Calu3 (cell line): ENCODE measurements around the gene CHP2. TPM values are rescaled to one million over a fixed set of nuclear protein-coding genes. Genes with fewer than 3 reads are reported as not detected.

Experiments
- BruUV-seq: library from RNA; stranded (reverse); fragments of 400-500 nt; replicated peaks from 2 replicates; lab custom pipeline; 2021; lab: Mats Ljungman, UMichigan
- CTCF ChIA-PET: fragments of 300-600 bp; sonication (Branson Sonifier 250); formaldehyde crosslinking; loops from one replicate; lab custom pipeline; 2022; ENCODE audit warnings: antibody characterized with exemption; lab: Charles Lee
- DNase-seq: peaks from one replicate; pipeline ENCODE4 v3.0.0; 2022
- H3K27ac Mint-ChIP-seq: one replicate; pipeline ENCODE4 v1.8.0; 2022; ENCODE audit warnings: mixed read lengths; ENCODE audit not compliant: unreplicated experiment
- H3K27me3 Mint-ChIP-seq: one replicate; pipeline ENCODE4 v1.8.0; 2022; ENCODE audit warnings: mixed read lengths; ENCODE audit not compliant: unreplicated experiment
- H3K36me3 Mint-ChIP-seq: one replicate; pipeline ENCODE4 v1.8.0; 2022; ENCODE audit warnings: mild to moderate bottlenecking, moderate library complexity, mixed read lengths; ENCODE audit not compliant: insufficient read depth, unreplicated experiment
- H3K4me1 Mint-ChIP-seq: one replicate; pipeline ENCODE4 v1.8.0; 2022; ENCODE audit warnings: mild to moderate bottlenecking, low read depth, mixed read lengths; ENCODE audit not compliant: unreplicated experiment
- H3K4me3 Mint-ChIP-seq: one replicate; pipeline ENCODE4 v1.8.0; 2022; ENCODE audit warnings: mild to moderate bottlenecking, low read depth, moderate library complexity, mixed read lengths; ENCODE audit not compliant: unreplicated experiment
- H3K9me3 Mint-ChIP-seq: one replicate; pipeline ENCODE4 v1.8.0; 2022; ENCODE audit warnings: low read depth, mixed read lengths; ENCODE audit not compliant: unreplicated experiment
- CTCF ChIP-seq: fragments of 200-600 bp; IDR thresholded peaks from one replicate; pipeline ENCODE4 v1.8.0; 2022; ENCODE audit warnings: antibody characterized with exemption; ENCODE audit not compliant: unreplicated experiment
- intact Hi-C: fragments of 100-400 bp; cut with micrococcal nuclease; formaldehyde crosslinking; loops from one replicate; pipeline ENCODE4 v1.10.0; 2022; ENCODE audit not compliant: unreplicated experiment
- total RNA-seq: library from RNA; stranded (reverse); gene quantifications from 2 replicates; pipeline ENCODE4 v1.2.3, GENCODE V29; 2022

CHP2 gene
- total RNA-seq, 1 experiment from 2014 or later, result not detected

GRCh38 chr16:23757937-23758619, 3.3 kb downstream of the CHP2 start:
- DNase-seq, result no peak
- Mint-ChIP-seq H3K27ac (no peak overlapping the region), H3K4me3 (no peak overlapping the region), H3K27me3 (peaks cover 57% of the 10 kb centered on the region), H3K9me3 (no peaks in the 10 kb centered on the region), H3K36me3 (no peaks in the 10 kb centered on the region), H3K4me1 (no peaks in the 10 kb centered on the region)
- intact Hi-C loops, result no loop called here
- TF ChIP-seq CTCF, result no peak
- CTCF ChIA-PET, result no interaction called here
- no TSS peak for BruUV-seq

DNA sequence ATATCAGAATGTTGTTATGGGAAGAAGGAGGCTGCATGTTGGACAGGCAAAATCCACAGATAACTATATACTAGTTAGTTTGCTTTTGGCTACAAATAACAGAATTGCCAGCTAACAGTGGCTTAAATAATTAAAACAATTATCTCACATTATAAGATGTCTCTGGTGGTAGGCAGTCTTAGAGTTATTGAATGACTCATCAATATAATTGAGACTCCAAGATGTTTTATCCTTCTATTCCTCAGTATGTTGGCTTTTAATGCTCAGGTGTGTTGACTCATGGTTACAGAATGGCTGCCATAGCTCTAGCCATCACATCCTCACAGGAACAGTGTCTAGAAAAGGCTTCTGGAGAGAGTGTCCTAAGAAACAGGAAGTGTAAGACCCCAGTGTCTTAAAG, 11.1 kb downstream of the CHP2 start:
- H3K27ac Mint-ChIP-seq, result no peak overlapping the region
- no peak overlapping the region for H3K4me3 Mint-ChIP-seq
- no peaks in the 10 kb centered on the region for H3K4me1 Mint-ChIP-seq
- H3K9me3 Mint-ChIP-seq, result no peaks in the 10 kb centered on the region
- no TSS peak for BruUV-seq
- H3K27me3 Mint-ChIP-seq, result peaks cover 3% of the 10 kb centered on the region
- CTCF ChIA-PET, result interaction anchor here (0.6 kb wide), 1 partner anchor 9 kb away, joined by 4 read pairs; no protein-coding TSS in a partner anchor
- H3K36me3 Mint-ChIP-seq, result no peaks in the 10 kb centered on the region
- intact Hi-C loops, result no loop called here
- TF ChIP-seq CTCF, result no peak
- DNase-seq, result no peak

- CTCF ChIA-PET, result no interaction called here
- no peaks in the 10 kb centered on the region for H3K9me3 Mint-ChIP-seq
- no TSS peak for BruUV-seq
Observed at GRCh38 chr16:23768581-23768980, 13.8 kb downstream of the CHP2 start.

GRCh38 chr16:23771027-23771426, 16.2 kb downstream of the CHP2 start:
- no TSS peak for BruUV-seq
- TF ChIP-seq CTCF, result no peak
- Mint-ChIP-seq H3K4me1 (no peaks in the 10 kb centered on the region), H3K27ac (no peak overlapping the region), H3K4me3 (no peak overlapping the region), H3K9me3 (no peaks in the 10 kb centered on the region), H3K27me3 (peaks cover 50% of the 10 kb centered on the region), H3K36me3 (no peaks in the 10 kb centered on the region)
- intact Hi-C loops, result no loop called here
- DNase-seq, result no peak
- CTCF ChIA-PET, result no interaction called here

More at GRCh38 chr16:23768581-23768980, 13.8 kb downstream of the CHP2 start:
- intact Hi-C loops, result no loop called here
- DNase-seq, result no peak
- TF ChIP-seq CTCF, result no peak
- H3K4me3 Mint-ChIP-seq, result no peak overlapping the region
- peaks cover 25% of the 10 kb centered on the region for H3K27me3 Mint-ChIP-seq
- no peak overlapping the region for H3K27ac Mint-ChIP-seq
- H3K4me1 Mint-ChIP-seq, result no peaks in the 10 kb centered on the region
- no peaks in the 10 kb centered on the region for H3K36me3 Mint-ChIP-seq
